ENCODE measurements around the gene MVB12B. TPM values are rescaled to one million over a fixed set of nuclear protein-coding genes. Genes with fewer than 3 reads are reported as not detected.
A peak's percentile ranks its signal among the peaks of the same experiment; 100 is the strongest.

The MVB12B gene
- total and polyA plus RNA-seq, 2 of the 8 experiments (the other 6 are each of a cell fraction or from before 2014, with no cell fraction given), result 2.6 to 5.0 TPM

- H3K9me3 ChIP-seq (ENCODE audit: insufficient read depth in 2 of 2, low read depth in 1 of 2, low read length in 1 of 2), result no peaks in the 10 kb centered on the region
- H4K20me1 ChIP-seq (replicated peaks in 1 of 2; ENCODE audit: control insufficient read depth in 1 of 2, insufficient read depth in 2 of 2, low read length in 2 of 2), result no peaks in the 10 kb centered on the region
- H3K18ac ChIP-seq (ENCODE audit: extremely low read depth, low read length), result no peak overlapping the region
- H2BK120ac ChIP-seq (replicated peaks; ENCODE audit: low read depth, low read length), result no peak overlapping the region
- 84% methylated on average over 8 of the region's 8 CpGs; no CpG with 5 or more reads in 1 of the 2 experiments for WGBS, 2 experiments (ENCODE audit: extremely low coverage in 1 of 2, insufficient coverage in 1 of 2, insufficient read length in 1 of 2, insufficient replicate concordance in 2 of 2, low coverage in 1 of 2, low lambda C conversion rate in 2 of 2, missing lambda C conversion rate in 1 of 2)
- H4K91ac ChIP-seq (replicated peaks; ENCODE audit: insufficient read length, low read length), result no peak overlapping the region
- no peak overlapping the region for H3K56ac ChIP-seq (replicated peaks; ENCODE audit: insufficient read length, low read depth, low read length)
- H2BK5ac ChIP-seq (ENCODE audit: low read depth, low read length), result no peak overlapping the region; the same call in 1 of the 2 replicates
- no peaks in the 10 kb centered on the region for H3K36me3 ChIP-seq (ENCODE audit: control insufficient read depth in 2 of 4, insufficient read depth in 4 of 4, low read length in 3 of 4)
- CTCF ChIA-PET (ENCODE audit: partially characterized antibody), result interaction anchor here (0.6 to 6.1 kb wide), 14 partner anchors 13 to 1866 kb away, joined by 3 to 34 read pairs (median 7); no protein-coding TSS in a partner anchor
- H3K14ac ChIP-seq (ENCODE audit: insufficient read length), result no peak overlapping the region
- DNase-seq (ENCODE audit: low read depth in 1 of 2, low spot score in 2 of 2) (no peak), FAIRE-seq (no peak)
- H3K9ac ChIP-seq (replicated peaks in 1 of 4; ENCODE audit: extremely low read depth in 1 of 4, low read depth in 3 of 4, low read length in 3 of 4), result no peak overlapping the region
- no peak overlapping the region for H2AK5ac ChIP-seq (ENCODE audit: low read depth, low read length)
- H3K4ac ChIP-seq (replicated peaks; ENCODE audit: insufficient read length, low read depth, low read length), result no peak overlapping the region
- no peak overlapping the region for H3K27ac ChIP-seq (ENCODE audit: low read depth, low read length)
- TF ChIP-seq SUZ12 (IDR thresholded peaks at IDR 0.05; ENCODE audit: low read length) (no peak), SP2 (IDR thresholded peaks at IDR 0.05; ENCODE audit: low read length) (no peak)
- no peak overlapping the region for H2BK12ac ChIP-seq (ENCODE audit: low read depth, low read length)
- POLR2A ChIA-PET (ENCODE audit: partially characterized antibody), result interaction anchor here (1.0 to 1.9 kb wide), 2 partner anchors 18 to 30 kb away, joined by 3 to 6 read pairs; no protein-coding TSS in a partner anchor
- no peaks in the 10 kb centered on the region for H3K79me1 ChIP-seq (ENCODE audit: low read depth, low read length)
- H3K4me2 ChIP-seq (ENCODE audit: insufficient read depth in 1 of 2, low read depth in 2 of 2, low read length in 2 of 2), result no peak overlapping the region
- no peak overlapping the region for H3K23ac ChIP-seq (ENCODE audit: insufficient read length)
- no peak overlapping the region for H4K5ac ChIP-seq (ENCODE audit: insufficient read length, low read depth, low read length)
- peaks cover 14 to 38% (median 21%) of the 10 kb centered on the region in 4 experiments for H3K4me1 ChIP-seq (replicated peaks in 1 of 4; ENCODE audit: control insufficient read depth in 3 of 4, insufficient read depth in 4 of 4, low read length in 3 of 4)
- H3K4me3 ChIP-seq (ENCODE audit: extremely low read depth in 1 of 4, insufficient read depth in 2 of 4, low read depth in 3 of 4, low read length in 4 of 4), result no peak overlapping the region
- H2BK15ac ChIP-seq (ENCODE audit: low read length), result no peak overlapping the region
- H2AFZ ChIP-seq (ENCODE audit: low read length), result no peak overlapping the region
- H4K8ac ChIP-seq (ENCODE audit: extremely low read depth, insufficient read depth, low read length), result no peak overlapping the region
- H3K27me3 ChIP-seq (replicated peaks in 1 of 4; ENCODE audit: control insufficient read depth in 3 of 4, extremely low read depth in 1 of 4, insufficient read depth in 3 of 4, low read length in 3 of 4), result peaks cover 0 to 8% (median 5%) of the 10 kb centered on the region in 4 experiments; a peak in 5 of 7 replicates
- no peaks in the 10 kb centered on the region for H3K79me2 ChIP-seq (ENCODE audit: control insufficient read depth in 1 of 2, insufficient read depth in 2 of 2, low read length in 2 of 2)
- H3K23me2 ChIP-seq (ENCODE audit: low read depth, low read length), result peaks cover 5% of the 10 kb centered on the region; the same call in 1 of the 2 replicates
- peak overlapping the region; percentile 80; the same call in 1 of the 2 replicates for H2BK20ac ChIP-seq (ENCODE audit: low read length)
Measured at GRCh38 chr9:126532489-126532888, 205.9 kb downstream of the MVB12B start.
